Nephron progenitor cell (in vitro differentiated cells): Measurements from ENCODE around the gene MTREX.
A peak's percentile ranks its signal among the peaks of the same experiment; 100 is the strongest.

Experiments
- DNase-seq: peaks from one replicate; pipeline ENCODE4 v3.0.0; 2021
- H3K27ac Mint-ChIP-seq: 2 replicates; pipeline ENCODE4 v1.8.0; 2021; ENCODE audit warnings: mild to moderate bottlenecking, moderate library complexity, mixed read lengths
- H3K27me3 Mint-ChIP-seq: 2 replicates; pipeline ENCODE4 v1.8.0; 2021; ENCODE audit warnings: mild to moderate bottlenecking, low read depth, mixed read lengths; ENCODE audit not compliant: poor library complexity
- H3K36me3 Mint-ChIP-seq: 2 replicates; pipeline ENCODE4 v1.8.0; 2021; ENCODE audit warnings: low read depth, mixed read lengths
- H3K4me1 Mint-ChIP-seq: 2 replicates; pipeline ENCODE4 v1.8.0; 2021; ENCODE audit warnings: mixed read lengths
- H3K4me3 Mint-ChIP-seq: 2 replicates; pipeline ENCODE4 v1.8.0; 2021; ENCODE audit warnings: mild to moderate bottlenecking, moderate library complexity, mixed read lengths
- H3K9me3 Mint-ChIP-seq: 2 replicates; pipeline ENCODE4 v1.8.0; 2021; ENCODE audit warnings: mild to moderate bottlenecking, moderate library complexity, mixed read lengths
- TF ChIP-seq, protein P1 (sequence below): fragments of 200-600 bp; sonication (generic); IDR thresholded peaks from 2 replicates; pipeline ENCODE4 v1.5.0; 2021; ENCODE audit warnings: antibody characterized with exemption

Gene MTREX

DNA sequence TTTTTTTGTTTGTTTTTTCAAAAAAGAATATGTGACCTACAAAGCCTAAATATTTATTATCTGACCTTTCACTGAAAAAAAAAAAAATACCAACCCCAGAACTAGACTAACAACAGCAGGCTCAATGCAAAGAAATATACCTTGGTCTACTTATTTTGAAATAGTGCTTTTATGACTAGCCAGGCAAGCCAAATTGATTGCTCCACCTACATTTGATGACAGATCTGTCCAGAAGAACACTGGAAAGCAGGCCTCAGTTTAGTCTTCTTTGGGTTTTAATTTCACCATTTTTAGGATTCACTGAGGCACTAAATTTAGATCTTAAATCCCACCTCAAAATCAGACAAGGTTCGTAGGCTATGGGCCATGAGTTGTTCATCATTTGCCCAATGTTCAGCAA, 129.7 kb downstream of the MTREX start:
- Mint-ChIP-seq H3K27me3 (no peaks in the 10 kb centered on the region), H3K9me3 (peaks cover 43% of the 10 kb centered on the region), H3K36me3 (peaks cover 67% of the 10 kb centered on the region), H3K4me3 (no peak overlapping the region), H3K27ac (peak overlapping the region; percentile 46), H3K4me1 (peaks cover 33% of the 10 kb centered on the region)
- TF ChIP-seq, protein P1, sequence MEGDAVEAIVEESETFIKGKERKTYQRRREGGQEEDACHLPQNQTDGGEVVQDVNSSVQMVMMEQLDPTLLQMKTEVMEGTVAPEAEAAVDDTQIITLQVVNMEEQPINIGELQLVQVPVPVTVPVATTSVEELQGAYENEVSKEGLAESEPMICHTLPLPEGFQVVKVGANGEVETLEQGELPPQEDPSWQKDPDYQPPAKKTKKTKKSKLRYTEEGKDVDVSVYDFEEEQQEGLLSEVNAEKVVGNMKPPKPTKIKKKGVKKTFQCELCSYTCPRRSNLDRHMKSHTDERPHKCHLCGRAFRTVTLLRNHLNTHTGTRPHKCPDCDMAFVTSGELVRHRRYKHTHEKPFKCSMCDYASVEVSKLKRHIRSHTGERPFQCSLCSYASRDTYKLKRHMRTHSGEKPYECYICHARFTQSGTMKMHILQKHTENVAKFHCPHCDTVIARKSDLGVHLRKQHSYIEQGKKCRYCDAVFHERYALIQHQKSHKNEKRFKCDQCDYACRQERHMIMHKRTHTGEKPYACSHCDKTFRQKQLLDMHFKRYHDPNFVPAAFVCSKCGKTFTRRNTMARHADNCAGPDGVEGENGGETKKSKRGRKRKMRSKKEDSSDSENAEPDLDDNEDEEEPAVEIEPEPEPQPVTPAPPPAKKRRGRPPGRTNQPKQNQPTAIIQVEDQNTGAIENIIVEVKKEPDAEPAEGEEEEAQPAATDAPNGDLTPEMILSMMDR = no peak
- DNase-seq = no peak

DNA sequence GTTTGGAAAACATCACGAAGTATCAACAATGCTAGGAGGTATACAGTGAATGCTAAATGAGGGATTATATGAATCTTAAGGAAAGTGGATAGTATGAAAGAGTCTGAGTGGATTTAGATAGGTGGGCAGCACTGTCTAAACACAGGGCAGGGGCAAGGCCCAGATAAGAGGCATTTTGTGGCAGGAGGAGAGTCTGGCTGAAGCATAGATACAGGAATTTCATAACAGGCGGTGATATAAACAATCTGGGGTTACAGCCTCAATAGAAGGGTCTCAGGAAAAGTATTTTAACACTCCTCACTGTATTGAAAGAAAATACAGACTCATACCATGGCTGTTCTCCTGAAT, 130.0 kb downstream of the MTREX start:
- H3K9me3 Mint-ChIP-seq = peaks cover 39% of the 10 kb centered on the region
- DNase-seq = no peak
- peaks cover 33% of the 10 kb centered on the region for H3K4me1 Mint-ChIP-seq
- H3K27ac Mint-ChIP-seq = peak overlapping the region; percentile 3
- TF ChIP-seq, protein P1 = no peak
- no peaks in the 10 kb centered on the region for H3K27me3 Mint-ChIP-seq
- no peak overlapping the region for H3K4me3 Mint-ChIP-seq
- H3K36me3 Mint-ChIP-seq = peaks cover 64% of the 10 kb centered on the region

DNA sequence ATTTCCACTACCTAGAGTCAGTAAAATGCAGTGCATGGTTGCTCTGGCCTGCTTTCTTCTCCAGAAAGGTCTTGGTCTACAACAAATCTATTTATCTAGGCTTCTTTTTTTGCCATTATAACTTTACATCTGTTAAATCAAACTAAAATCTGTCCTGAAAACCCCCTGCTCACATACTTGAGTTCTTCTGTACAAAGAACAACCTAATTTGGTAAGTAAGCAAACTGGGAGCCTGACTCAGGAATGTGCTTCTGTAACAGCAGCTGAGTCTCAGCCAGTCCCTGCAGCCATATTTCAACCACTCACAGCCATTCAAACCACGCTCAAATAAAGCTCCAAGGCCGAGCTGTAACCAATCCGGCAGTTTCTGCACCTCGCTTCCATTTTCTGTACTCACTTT, 131.2 kb downstream of the MTREX start:
- Mint-ChIP-seq H3K4me3 (no peak overlapping the region), H3K36me3 (peaks cover 54% of the 10 kb centered on the region), H3K4me1 (peaks cover 33% of the 10 kb centered on the region), H3K9me3 (peaks cover 28% of the 10 kb centered on the region), H3K27ac (peak overlapping the region; percentile 72), H3K27me3 (no peaks in the 10 kb centered on the region)
- TF ChIP-seq, protein P1 = no peak
- DNase-seq = no peak

DNA sequence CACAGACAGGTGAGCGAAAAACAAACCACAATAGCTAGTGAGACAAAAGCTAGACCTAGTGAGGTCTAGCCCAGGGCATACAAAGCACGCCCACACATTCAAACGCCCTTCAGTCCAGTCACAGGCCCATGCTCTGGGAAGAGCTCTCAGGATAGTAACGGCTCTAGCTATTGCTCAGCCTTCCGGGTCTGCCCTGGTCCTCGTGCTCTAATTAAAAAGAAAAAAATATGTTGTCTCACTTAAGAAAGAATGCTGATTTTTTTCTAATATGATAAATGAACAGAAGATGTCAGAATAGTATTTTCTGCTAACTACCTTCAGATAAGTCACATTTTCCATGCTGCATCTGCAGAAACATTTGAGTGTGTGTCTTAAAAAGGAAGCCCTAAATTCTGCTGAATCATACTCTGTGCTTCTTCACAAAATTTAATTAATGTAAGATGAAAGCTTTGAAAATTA, 132.4 kb downstream of the MTREX start:
- DNase-seq = no peak
- Mint-ChIP-seq H3K4me3 (no peak overlapping the region), H3K4me1 (peaks cover 37% of the 10 kb centered on the region)

DNA sequence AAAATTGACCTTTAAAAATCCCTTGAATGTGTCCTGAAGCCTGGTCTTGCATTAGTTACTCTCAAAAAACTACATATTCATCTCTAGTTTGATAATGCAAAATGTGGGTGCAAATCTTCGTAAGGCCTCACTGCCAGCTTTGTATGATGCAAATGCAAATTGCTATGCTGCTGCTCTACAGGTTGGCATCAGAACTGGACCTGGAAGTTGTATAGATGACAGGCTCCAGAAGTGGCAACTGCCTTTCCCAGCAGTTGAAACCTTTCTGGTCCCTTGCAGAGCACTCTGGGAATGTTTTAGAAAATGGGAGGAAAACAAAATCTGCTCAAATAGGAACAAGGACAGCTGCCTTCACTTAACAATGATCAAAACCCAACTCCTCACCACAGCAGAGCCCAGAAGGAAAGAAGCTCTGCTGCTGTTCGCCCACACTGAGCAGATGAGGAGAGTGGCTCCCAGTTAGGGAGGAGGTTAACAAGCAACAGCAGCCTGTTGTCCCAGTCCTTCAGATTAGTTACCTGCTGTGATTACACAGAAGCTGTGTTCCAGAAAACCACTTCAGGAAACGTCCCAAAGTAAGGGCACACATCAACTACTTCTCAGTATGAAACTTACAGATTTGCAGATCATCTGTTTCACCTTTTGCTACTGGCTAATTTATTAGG, 133.4 kb downstream of the MTREX start:
- no peak overlapping the region for H3K4me3 Mint-ChIP-seq
- DNase-seq = no peak
- H3K36me3 Mint-ChIP-seq = peaks cover 39% of the 10 kb centered on the region
- TF ChIP-seq, protein P1 = no peak
- peaks cover 6% of the 10 kb centered on the region for H3K9me3 Mint-ChIP-seq
- peaks cover 45% of the 10 kb centered on the region for H3K4me1 Mint-ChIP-seq
- H3K27ac Mint-ChIP-seq = no peak overlapping the region
- no peaks in the 10 kb centered on the region for H3K27me3 Mint-ChIP-seq

More for the DNA sequence above, 132.4 kb downstream of the MTREX start:
- Mint-ChIP-seq H3K27ac (no peak overlapping the region), H3K27me3 (no peaks in the 10 kb centered on the region), H3K9me3 (peaks cover 16% of the 10 kb centered on the region), H3K36me3 (peaks cover 45% of the 10 kb centered on the region)
- TF ChIP-seq, protein P1 = no peak

DNA sequence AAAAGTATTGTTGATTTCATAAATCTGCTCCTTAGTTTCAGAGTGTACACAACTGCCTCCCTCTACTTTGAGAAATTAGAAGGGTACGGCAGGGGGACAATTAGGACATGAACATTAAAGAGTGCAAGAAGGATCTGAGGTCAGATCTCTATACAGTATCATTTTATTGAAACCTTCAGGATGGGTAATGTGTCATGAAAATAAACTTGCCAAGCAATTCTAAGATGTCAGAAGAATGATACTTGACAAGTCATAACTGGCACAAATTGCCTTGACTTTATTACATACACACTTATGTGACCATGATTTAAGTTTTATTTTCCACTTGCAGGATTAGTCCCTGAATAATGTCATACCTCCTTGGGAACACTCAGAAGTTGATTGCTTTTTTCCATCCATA, 134.2 kb downstream of the MTREX start:
- Mint-ChIP-seq H3K36me3 (peaks cover 32% of the 10 kb centered on the region), H3K27ac (no peak overlapping the region), H3K9me3 (peaks cover 3% of the 10 kb centered on the region), H3K27me3 (no peaks in the 10 kb centered on the region), H3K4me1 (peaks cover 52% of the 10 kb centered on the region), H3K4me3 (no peak overlapping the region)
- no peak for DNase-seq
- TF ChIP-seq, protein P1 = no peak
